ENCODE measurements around the gene THSD7B. TPM values are rescaled to one million over a fixed set of nuclear protein-coding genes. Genes with fewer than 3 reads are reported as not detected.
A peak's percentile ranks its signal among the peaks of the same experiment; 100 is the strongest.

Gene THSD7B
- total RNA-seq, 1 donor from 2014 or later: 0.14 TPM

DNA sequence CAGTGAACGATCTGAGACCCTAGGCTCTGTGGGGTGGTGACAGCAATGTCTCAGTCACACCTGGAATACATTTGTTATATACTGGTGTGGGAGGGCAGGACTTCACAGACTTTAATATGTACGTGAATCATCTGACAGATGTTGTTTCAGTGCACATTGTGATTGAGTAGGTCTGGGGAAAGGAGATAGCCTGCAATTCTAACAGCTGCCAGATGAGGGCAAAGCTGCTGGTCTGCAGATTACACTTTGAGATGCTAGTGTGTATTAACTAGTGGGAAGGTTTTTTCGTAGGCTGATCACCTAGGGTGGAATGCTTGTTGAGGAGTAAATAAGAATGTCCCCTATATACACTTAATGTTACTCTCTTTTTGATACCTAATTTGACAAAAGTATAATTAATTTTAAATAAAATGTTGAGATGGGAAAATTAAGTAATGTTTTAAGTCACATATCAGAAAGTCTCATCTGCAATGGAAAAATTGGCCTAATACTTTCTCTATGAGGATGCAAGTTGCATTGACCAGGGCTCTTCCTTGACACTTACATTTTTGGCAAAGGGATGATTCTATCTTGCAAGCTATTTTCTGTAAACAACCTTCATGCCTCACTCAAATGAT, 702.0 kb downstream of the THSD7B start:
- DNase-seq: no peak

DNA sequence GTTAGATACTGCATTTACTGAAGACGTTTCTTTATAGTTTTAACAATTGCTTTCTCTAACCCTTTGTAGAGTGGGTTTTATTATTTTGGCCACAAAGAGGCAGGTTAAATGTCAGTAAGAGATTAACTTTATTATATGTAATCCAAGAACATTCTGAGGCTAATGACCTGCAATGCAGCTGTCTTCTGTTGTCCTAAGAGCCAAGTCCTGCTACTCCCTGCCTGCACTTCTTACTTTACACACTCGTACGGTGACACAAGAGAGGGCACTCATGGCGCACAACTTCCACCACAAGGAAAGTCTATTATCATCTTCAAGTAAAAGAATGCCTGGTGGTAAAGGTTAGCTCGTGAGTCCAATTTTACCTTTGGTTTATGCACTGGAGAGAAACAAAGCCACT, 727.9 kb downstream of the THSD7B start:
- intact Hi-C loops (cut with DNase I): no loop called here
- no peaks in the 10 kb centered on the region for H3K27me3 ChIP-seq
- DNase-seq (no peak), ATAC-seq (no peak)
- H3K9me3 ChIP-seq: no peaks in the 10 kb centered on the region
- no peaks in the 10 kb centered on the region for H3K36me3 ChIP-seq
- TF ChIP-seq, protein P1, sequence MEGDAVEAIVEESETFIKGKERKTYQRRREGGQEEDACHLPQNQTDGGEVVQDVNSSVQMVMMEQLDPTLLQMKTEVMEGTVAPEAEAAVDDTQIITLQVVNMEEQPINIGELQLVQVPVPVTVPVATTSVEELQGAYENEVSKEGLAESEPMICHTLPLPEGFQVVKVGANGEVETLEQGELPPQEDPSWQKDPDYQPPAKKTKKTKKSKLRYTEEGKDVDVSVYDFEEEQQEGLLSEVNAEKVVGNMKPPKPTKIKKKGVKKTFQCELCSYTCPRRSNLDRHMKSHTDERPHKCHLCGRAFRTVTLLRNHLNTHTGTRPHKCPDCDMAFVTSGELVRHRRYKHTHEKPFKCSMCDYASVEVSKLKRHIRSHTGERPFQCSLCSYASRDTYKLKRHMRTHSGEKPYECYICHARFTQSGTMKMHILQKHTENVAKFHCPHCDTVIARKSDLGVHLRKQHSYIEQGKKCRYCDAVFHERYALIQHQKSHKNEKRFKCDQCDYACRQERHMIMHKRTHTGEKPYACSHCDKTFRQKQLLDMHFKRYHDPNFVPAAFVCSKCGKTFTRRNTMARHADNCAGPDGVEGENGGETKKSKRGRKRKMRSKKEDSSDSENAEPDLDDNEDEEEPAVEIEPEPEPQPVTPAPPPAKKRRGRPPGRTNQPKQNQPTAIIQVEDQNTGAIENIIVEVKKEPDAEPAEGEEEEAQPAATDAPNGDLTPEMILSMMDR (IDR thresholded peaks at IDR 0.05): no peak
- H3K4me1 ChIP-seq: no peaks in the 10 kb centered on the region
- no peak overlapping the region for H3K27ac ChIP-seq
- H3K4me3 ChIP-seq: no peak overlapping the region

More for the DNA sequence above, 702.0 kb downstream of the THSD7B start:
- H3K27ac ChIP-seq: no peak overlapping the region
- TF ChIP-seq, protein P1 (IDR thresholded peaks at IDR 0.05): peak; percentile 54
- no peaks in the 10 kb centered on the region for H3K36me3 ChIP-seq
- no peaks in the 10 kb centered on the region for H3K27me3 ChIP-seq
- intact Hi-C loops (cut with DNase I): no loop called here
- ATAC-seq: peak; percentile 79
- H3K9me3 ChIP-seq: no peaks in the 10 kb centered on the region
- no peaks in the 10 kb centered on the region for H3K4me1 ChIP-seq
- H3K4me3 ChIP-seq: no peak overlapping the region

DNA sequence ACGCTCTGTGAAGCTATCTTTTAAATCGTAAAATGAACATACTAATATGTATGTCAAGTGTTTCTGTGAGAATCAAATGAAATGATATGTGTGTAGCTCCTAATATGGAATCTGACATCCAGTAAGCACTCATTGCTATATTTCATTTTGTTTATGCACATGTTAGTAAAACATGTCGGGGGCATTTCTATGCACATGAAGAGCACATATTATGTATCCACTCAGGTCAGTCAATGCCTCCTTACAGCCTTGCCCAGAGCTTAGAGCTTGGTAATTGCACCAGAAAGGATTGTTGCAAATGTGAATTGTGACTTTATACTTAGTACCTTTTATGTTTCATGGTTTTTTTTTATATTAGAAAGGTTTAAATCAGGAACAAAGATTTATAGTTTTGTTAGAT, 735.3 kb downstream of the THSD7B start:
- Histone ChIP-seq H3K36me3 (no peaks in the 10 kb centered on the region), H3K27me3 (no peaks in the 10 kb centered on the region), H3K27ac (no peak overlapping the region), H3K9me3 (no peaks in the 10 kb centered on the region), H3K4me1 (no peaks in the 10 kb centered on the region), H3K4me3 (no peak overlapping the region)
- ATAC-seq (no peak), DNase-seq (no peak)
- TF ChIP-seq, protein P1 (IDR thresholded peaks at IDR 0.05): no peak
- intact Hi-C loops (cut with DNase I): no loop called here

DNA sequence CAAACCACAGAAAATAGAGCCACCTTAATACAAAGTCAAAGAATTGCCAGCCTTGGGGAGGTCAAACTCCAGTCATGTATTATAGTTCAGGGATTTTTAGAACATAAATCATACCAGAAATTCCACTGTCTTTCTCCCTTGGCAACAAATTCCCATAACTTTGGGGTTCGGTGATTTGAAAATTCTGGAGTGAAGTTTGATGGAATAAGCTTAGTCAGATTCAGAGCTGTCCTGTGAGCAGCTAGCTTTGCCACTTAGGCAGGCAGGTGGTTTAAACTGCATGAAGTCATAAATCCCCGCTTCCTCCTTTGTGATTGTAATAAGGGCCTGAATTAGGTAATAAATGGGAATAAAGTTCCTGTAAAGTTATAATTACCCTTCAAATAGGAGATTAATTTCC, 741.9 kb downstream of the THSD7B start:
- ATAC-seq (no peak), DNase-seq (no peak)
- Histone ChIP-seq H3K27me3 (no peaks in the 10 kb centered on the region), H3K4me1 (peaks cover 6% of the 10 kb centered on the region), H3K9me3 (no peaks in the 10 kb centered on the region), H3K4me3 (no peak overlapping the region), H3K36me3 (no peaks in the 10 kb centered on the region), H3K27ac (no peak overlapping the region)
- intact Hi-C loops (cut with DNase I): no loop called here
- TF ChIP-seq, protein P1 (IDR thresholded peaks at IDR 0.05): no peak

DNA sequence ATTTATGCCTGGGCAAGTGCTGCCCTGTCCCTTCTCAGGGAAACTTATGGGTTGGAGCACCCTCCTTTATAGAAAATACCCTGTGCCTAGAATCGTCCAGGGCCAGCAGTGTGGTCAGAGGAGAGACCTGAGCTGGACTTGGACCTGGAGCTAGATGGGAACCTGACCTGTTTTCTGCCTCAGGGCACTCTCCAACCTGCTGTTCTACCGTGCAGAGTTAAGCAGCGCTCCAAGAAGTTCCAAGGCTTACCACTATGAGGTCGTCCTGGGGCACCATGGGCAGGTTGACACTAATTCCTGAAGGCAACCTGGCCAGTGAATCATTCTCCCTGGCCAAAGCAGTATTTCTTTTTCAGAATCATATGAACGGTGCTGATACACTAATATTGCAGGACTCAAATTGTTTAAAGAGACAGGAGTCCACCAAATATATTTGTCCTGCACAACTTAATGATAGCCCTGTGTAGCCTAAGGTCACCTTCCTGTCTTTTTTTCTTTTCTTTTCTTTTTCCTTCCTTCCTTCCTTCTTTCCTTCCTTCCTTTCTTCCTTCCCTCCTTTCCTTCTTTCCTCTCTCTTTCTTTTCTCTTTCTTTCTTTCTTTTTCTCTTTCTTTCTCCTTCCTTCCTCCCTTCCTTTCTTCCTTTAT, 743.5 kb downstream of the THSD7B start:
- no peaks in the 10 kb centered on the region for H3K36me3 ChIP-seq
- TF ChIP-seq, protein P1 (IDR thresholded peaks at IDR 0.05): no peak
- DNase-seq: no peak
- no peak for ATAC-seq
- H3K27ac ChIP-seq: no peak overlapping the region
- intact Hi-C loops (cut with DNase I): no loop called here
- no peak overlapping the region for H3K4me3 ChIP-seq
- peaks cover 6% of the 10 kb centered on the region for H3K4me1 ChIP-seq
- H3K27me3 ChIP-seq: no peaks in the 10 kb centered on the region
- H3K9me3 ChIP-seq: no peaks in the 10 kb centered on the region

All from upper lobe of right lung (tissue), 1 donor.